ENCODE data around the gene U2AF1L4.
"Not testable (repeated sequence)": the region's sequence is repeated elsewhere in the genome, so short reads cannot be mapped to it uniquely, and the experiment has no call there.

The U2AF1L4 gene

GRCh38 chr19:35782589-35782988, 37.4 kb upstream of the U2AF1L4 start:
- no peak for DNase-seq
- in situ Hi-C loops (cut with MboI; ENCODE audit: low pct_unique_long_range_greater_than_20kb, low sequenced_read_pairs) = no loop called here

GRCh38 chr19:35781650-35782049, 36.4 kb upstream of the U2AF1L4 start:
- in situ Hi-C loops (cut with MboI; ENCODE audit: low pct_unique_long_range_greater_than_20kb, low sequenced_read_pairs) = no loop called here
- DNase-seq = no peak

GRCh38 chr19:35780717-35781116, 35.5 kb upstream of the U2AF1L4 start:
- DNase-seq = no peak
- in situ Hi-C loops (cut with MboI; ENCODE audit: low pct_unique_long_range_greater_than_20kb, low sequenced_read_pairs) = no loop called here

- in situ Hi-C loops (cut with MboI; ENCODE audit: low pct_unique_long_range_greater_than_20kb, low sequenced_read_pairs) = no loop called here
- DNase-seq = no peak
Observed at GRCh38 chr19:35780058-35780457, 34.8 kb upstream of the U2AF1L4 start.

GRCh38 chr19:35779033-35779432, 33.8 kb upstream of the U2AF1L4 start:
- in situ Hi-C loops (cut with MboI; ENCODE audit: low pct_unique_long_range_greater_than_20kb, low sequenced_read_pairs) = no loop called here
- DNase-seq = no peak

GRCh38 chr19:35777961-35778360, 32.7 kb upstream of the U2AF1L4 start:
- DNase-seq = no peak
- in situ Hi-C loops (cut with MboI; ENCODE audit: low pct_unique_long_range_greater_than_20kb, low sequenced_read_pairs) = no loop called here

- DNase-seq = no peak
- in situ Hi-C loops (cut with MboI; ENCODE audit: low pct_unique_long_range_greater_than_20kb, low sequenced_read_pairs) = no loop called here
Observed at GRCh38 chr19:35777086-35777841, 32.0 kb upstream of the U2AF1L4 start.

GRCh38 chr19:35776102-35776788, 31.0 kb upstream of the U2AF1L4 start:
- in situ Hi-C loops (cut with MboI; ENCODE audit: low pct_unique_long_range_greater_than_20kb, low sequenced_read_pairs) = no loop called here

GRCh38 chr19:35775298-35776101, 30.3 kb upstream of the U2AF1L4 start, which contains the start of gene ARHGAP33:
TSS of gene ARHGAP33 (plus strand) at chr19:35775564. CDS start at chr19:35775659, 95 bp downstream.
- in situ Hi-C loops (cut with MboI; ENCODE audit: low pct_unique_long_range_greater_than_20kb, low sequenced_read_pairs) = no loop called here
- DNase-seq = peak; percentile 96

More at GRCh38 chr19:35776102-35776788, 31.0 kb upstream of the U2AF1L4 start:
- no peak for DNase-seq

- DNase-seq = no peak
- in situ Hi-C loops (cut with MboI; ENCODE audit: low pct_unique_long_range_greater_than_20kb, low sequenced_read_pairs) = no loop called here
Observed at GRCh38 chr19:35775046-35775297, 29.8 kb upstream of the U2AF1L4 start.

- DNase-seq = no peak
Observed at GRCh38 chr19:35774274-35775045, 29.2 kb upstream of the U2AF1L4 start.

GRCh38 chr19:35773020-35773806, 28.0 kb upstream of the U2AF1L4 start:
- DNase-seq = no peak
- in situ Hi-C loops (cut with MboI; ENCODE audit: low pct_unique_long_range_greater_than_20kb, low sequenced_read_pairs) = no loop called here

More at GRCh38 chr19:35774274-35775045, 29.2 kb upstream of the U2AF1L4 start:
- in situ Hi-C loops (cut with MboI; ENCODE audit: low pct_unique_long_range_greater_than_20kb, low sequenced_read_pairs) = no loop called here

- in situ Hi-C loops (cut with MboI; ENCODE audit: low pct_unique_long_range_greater_than_20kb, low sequenced_read_pairs); DNase-seq: not testable (repeated sequence)
Observed at GRCh38 chr19:35772362-35772761, 27.1 kb upstream of the U2AF1L4 start.

- in situ Hi-C loops (cut with MboI; ENCODE audit: low pct_unique_long_range_greater_than_20kb, low sequenced_read_pairs) = no loop called here
- DNase-seq = no peak
Observed at GRCh38 chr19:35768082-35768421, 22.8 kb upstream of the U2AF1L4 start.

GRCh38 chr19:35767288-35768081, 22.3 kb upstream of the U2AF1L4 start:
- DNase-seq = no peak
- in situ Hi-C loops (cut with MboI; ENCODE audit: low pct_unique_long_range_greater_than_20kb, low sequenced_read_pairs) = no loop called here

GRCh38 chr19:35766571-35767104, 21.4 kb upstream of the U2AF1L4 start:
- DNase-seq = no peak
- in situ Hi-C loops (cut with MboI; ENCODE audit: low pct_unique_long_range_greater_than_20kb, low sequenced_read_pairs) = no loop called here

- DNase-seq = no peak
- in situ Hi-C loops (cut with MboI; ENCODE audit: low pct_unique_long_range_greater_than_20kb, low sequenced_read_pairs) = no loop called here
Observed at GRCh38 chr19:35764432-35765315, 19.5 kb upstream of the U2AF1L4 start.
